Sigmoid colon (tissue), 4 donors: ENCODE results near the gene NRG4.

ENCODE experiments used
- CTCF ChIP-seq, 4 experiments: fragments of 450-650 bp in 3 of 4; fragments of 200-600 bp in 1 of 4; IDR thresholded peaks; one replicate each; pipeline ENCODE4 v1.5.1; 2016 to 2019; ENCODE audit warnings: antibody characterized with exemption in 4 of 4, mild to moderate bottlenecking in 3 of 4, moderate library complexity in 2 of 4
- EP300 ChIP-seq, 4 donors: sonication (generic); formaldehyde crosslinking; IDR thresholded peaks; one replicate each; pipeline ENCODE4 v1.6.1; 2017; ENCODE audit warnings: antibody characterized with exemption in 4 of 4
- POLR2A ChIP-seq, 2 donors: fragments of 450-650 bp; IDR thresholded peaks; one replicate each; pipeline ENCODE4 v1.6.1; 2016; ENCODE audit warnings: antibody characterized with exemption in 2 of 2, mild to moderate bottlenecking in 2 of 2, moderate library complexity in 2 of 2
- POLR2AphosphoS5 ChIP-seq, 4 donors: sonication (generic); formaldehyde crosslinking; IDR thresholded peaks; one replicate each; pipeline ENCODE4 v1.6.1; 2017; ENCODE audit warnings: antibody characterized with exemption in 4 of 4

GRCh38 chr15:75992897-75993296, 19.3 kb downstream of the NRG4 start:
- TF ChIP-seq CTCF (IDR thresholded peaks at IDR 0.05): no peak
- TF ChIP-seq EP300 (IDR thresholded peaks at IDR 0.05): no peak
- TF ChIP-seq POLR2A (IDR thresholded peaks at IDR 0.05): no peak
- no peak for TF ChIP-seq POLR2AphosphoS5 (IDR thresholded peaks at IDR 0.05)
